Cardiac muscle cell (in vitro differentiated cells and primary cell): ENCODE results near the gene SNX2. TPM values are rescaled to one million over a fixed set of nuclear protein-coding genes. Genes with fewer than 3 reads are reported as not detected.

Experiments used
- DNase-seq, 2 donors: peaks; one replicate each; pipeline versions ENCODE4 v3.0.0 to v3.0.0-alpha.2; 2010 to 2017; ENCODE audit warnings: low read depth in 1 of 2, low spot score in 1 of 2
- H3K27ac ChIP-seq: fragments of 200-600 bp; sonication (generic); 2 replicates; pipeline ENCODE4 v1.5.1; 2016
- H3K27me3 ChIP-seq: fragments of 200-600 bp; sonication (generic); 2 replicates; pipeline ENCODE4 v1.6.0; 2016; ENCODE audit warnings: control low read depth
- H3K36me3 ChIP-seq: fragments of 200-600 bp; sonication (generic); 2 replicates; pipeline ENCODE4 v1.5.1; 2016; ENCODE audit warnings: control low read depth
- H3K4me1 ChIP-seq: fragments of 200-600 bp; sonication (generic); 2 replicates; pipeline ENCODE4 v1.8.1; 2017; ENCODE audit warnings: low read depth, mild to moderate bottlenecking, mixed run types
- H3K4me3 ChIP-seq: fragments of 200-600 bp; sonication (generic); 2 replicates; pipeline ENCODE4 v1.5.1; 2016; ENCODE audit warnings: mild to moderate bottlenecking
- H3K9me3 ChIP-seq: fragments of 200-600 bp; sonication (generic); 2 replicates; pipeline ENCODE4 v1.5.1; 2017; ENCODE audit warnings: low read depth, mild to moderate bottlenecking, control low read depth
- CTCF ChIP-seq: IDR thresholded peaks from 2 replicates; pipeline ENCODE4 v1.5.1; 2012; ENCODE audit warnings: low read depth, mild to moderate bottlenecking, low read length
- polyA plus RNA-seq: library from polyadenylated mRNA; unstranded; fragments of >200 nt; fragmentation: Nextera tagmentation; extraction: Ambion mirVana; gene quantifications from 2 replicates; pipeline ENCODE4 v1.2.1, GENCODE V29; 2016
- total RNA-seq: library from RNA; depleted of rRNA; stranded (reverse); fragments of >200 nt; gene quantifications from 2 replicates; pipeline ENCODE4 v1.2.3, GENCODE V29; 2016

The SNX2 gene
- total and polyA plus RNA-seq, 2 experiments from 2014 or later: 26.9 to 49.3 TPM

GRCh38 chr5:122780296-122780695 lies 5.4 kb downstream of the SNX2 start:
- no peaks in the 10 kb centered on the region for H3K36me3 ChIP-seq
- no peaks in the 10 kb centered on the region for H3K27me3 ChIP-seq
- no peak overlapping the region for H3K4me3 ChIP-seq
- no peaks in the 10 kb centered on the region for H3K9me3 ChIP-seq
- TF ChIP-seq CTCF: no peak
- DNase-seq: no peak
- H3K4me1 ChIP-seq: peaks cover 14% of the 10 kb centered on the region
- H3K27ac ChIP-seq: no peak overlapping the region

- no peak for DNase-seq
- Histone ChIP-seq H3K9me3 (no peaks in the 10 kb centered on the region), H3K36me3 (no peaks in the 10 kb centered on the region), H3K4me3 (no peak overlapping the region), H3K27me3 (no peaks in the 10 kb centered on the region), H3K4me1 (peaks cover 9% of the 10 kb centered on the region), H3K27ac (no peak overlapping the region)
- TF ChIP-seq CTCF: no peak
Observed at GRCh38 chr5:122781465-122781864, 6.6 kb downstream of the SNX2 start.

- no peak overlapping the region for H3K4me3 ChIP-seq
- no peaks in the 10 kb centered on the region for H3K4me1 ChIP-seq
- no peaks in the 10 kb centered on the region for H3K27me3 ChIP-seq
- no peak for DNase-seq
- no peaks in the 10 kb centered on the region for H3K9me3 ChIP-seq
- TF ChIP-seq CTCF: no peak
- H3K36me3 ChIP-seq: no peaks in the 10 kb centered on the region
- H3K27ac ChIP-seq: no peak overlapping the region
Observed at GRCh38 chr5:122785294-122785693, 10.4 kb downstream of the SNX2 start.

GRCh38 chr5:122788371-122788770 lies 13.5 kb downstream of the SNX2 start:
- Histone ChIP-seq H3K4me3 (no peak overlapping the region), H3K4me1 (no peaks in the 10 kb centered on the region)

GRCh38 chr5:122788996-122789395 lies 14.1 kb downstream of the SNX2 start:
- TF ChIP-seq CTCF: no peak
- no peak overlapping the region for H3K4me3 ChIP-seq
- H3K4me1 ChIP-seq: no peaks in the 10 kb centered on the region
- H3K9me3 ChIP-seq: no peaks in the 10 kb centered on the region
- no peaks in the 10 kb centered on the region for H3K27me3 ChIP-seq
- no peaks in the 10 kb centered on the region for H3K36me3 ChIP-seq
- H3K27ac ChIP-seq: no peak overlapping the region
- no peak for DNase-seq

More at GRCh38 chr5:122788371-122788770, 13.5 kb downstream of the SNX2 start:
- no peaks in the 10 kb centered on the region for H3K36me3 ChIP-seq
- TF ChIP-seq CTCF: no peak
- DNase-seq: no peak
- H3K27ac ChIP-seq: no peak overlapping the region
- no peaks in the 10 kb centered on the region for H3K27me3 ChIP-seq
- no peaks in the 10 kb centered on the region for H3K9me3 ChIP-seq
